ENCODE data around the gene ACAN. TPM values are rescaled to one million over a fixed set of nuclear protein-coding genes. Genes with fewer than 3 reads are reported as not detected.

The ACAN gene
- total and polyA plus RNA-seq, 4 donors, result 12.9 to 312 (median 34.7) TPM

DNA sequence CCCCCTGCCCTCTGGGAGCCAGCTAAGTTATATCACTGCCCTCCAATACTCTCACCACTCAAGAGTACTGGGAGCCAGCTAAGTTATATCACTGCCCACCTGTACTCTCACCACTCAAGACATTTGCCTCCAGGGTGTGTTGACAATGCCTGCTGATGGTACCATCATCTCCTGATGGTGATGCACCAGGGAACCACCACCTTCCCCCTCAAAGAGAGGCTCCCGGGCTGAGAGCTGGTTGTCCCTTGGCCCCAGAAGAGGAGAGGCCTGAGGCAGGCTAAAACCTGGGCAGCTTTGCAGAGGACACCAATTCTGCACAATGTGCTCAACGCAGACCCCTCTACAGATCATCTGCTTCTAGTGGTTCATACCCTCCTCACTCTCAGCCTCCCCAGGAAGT lies 99.6 kb downstream of the ACAN start:
- intact Hi-C loops (cut with DNase I), result loop anchor here in 1 of 2 donors (5.0 kb wide), 1 partner anchor 274 kb away; no protein-coding TSS in a partner anchor
- Histone ChIP-seq H3K36me3 (ENCODE audit: control insufficient read depth in 1 of 2, insufficient read depth in 2 of 2, low read length in 1 of 2) (peaks cover 5 to 12% of the 10 kb centered on the region in 2 donors), H3K27ac (ENCODE audit: low read depth in 1 of 2, low read length in 2 of 2) (peak overlapping the region in 1 of 2 donors; percentile 34), H3K27me3 (ENCODE audit: control insufficient read depth in 1 of 2, insufficient read depth in 2 of 2, low read length in 1 of 2) (no peaks in the 10 kb centered on the region), H3K4me1 (ENCODE audit: control insufficient read depth in 1 of 2, insufficient read depth in 2 of 2, low read length in 2 of 2) (peaks cover 0 to 2% of the 10 kb centered on the region in 2 donors), H3K4me3 (ENCODE audit: low read length in 2 of 2) (no peak overlapping the region), H3K9me3 (ENCODE audit: control insufficient read depth, low read length) (no peaks in the 10 kb centered on the region)
- WGBS, 2 donors, result 67 to 98% methylated on average over 2 of the region's 2 CpGs
- no peak for DNase-seq
- ATAC-seq (ENCODE audit: low FRiP score), result no peak

DNA sequence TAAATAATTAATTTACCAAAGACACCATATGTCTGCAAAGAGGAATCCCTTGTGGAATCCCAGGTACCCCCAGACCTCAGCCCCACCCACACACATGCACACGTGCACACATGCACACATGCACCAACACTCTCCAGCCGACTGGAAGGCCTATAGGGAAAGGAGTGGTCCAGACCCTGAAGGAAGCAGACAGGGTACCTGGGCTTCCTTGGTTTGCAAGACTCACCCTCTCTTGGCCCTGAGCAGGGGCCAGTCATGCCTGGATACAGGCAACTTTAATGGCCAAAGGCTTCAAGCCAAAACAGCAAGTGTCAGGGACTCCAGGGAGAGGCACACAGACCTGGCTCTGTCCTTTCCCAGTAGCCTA lies 101.0 kb downstream of the ACAN start:
- WGBS, 2 donors, result 43 to 49% methylated on average over 2 of the region's 2 CpGs
- ATAC-seq (ENCODE audit: low FRiP score), result no peak
- H3K9me3 ChIP-seq (ENCODE audit: control insufficient read depth, low read length), result no peaks in the 10 kb centered on the region
- peak overlapping the region in 1 of 2 donors; percentile 33 for H3K27ac ChIP-seq (ENCODE audit: low read depth in 1 of 2, low read length in 2 of 2)
- DNase-seq, result no peak
- H3K36me3 ChIP-seq (ENCODE audit: control insufficient read depth in 1 of 2, insufficient read depth in 2 of 2, low read length in 1 of 2), result peaks cover 3 to 9% of the 10 kb centered on the region in 2 donors
- no peak overlapping the region for H3K4me3 ChIP-seq (ENCODE audit: low read length in 2 of 2)
- H3K4me1 ChIP-seq (ENCODE audit: control insufficient read depth in 1 of 2, insufficient read depth in 2 of 2, low read length in 2 of 2), result peaks cover 0 to 2% of the 10 kb centered on the region in 2 donors
- intact Hi-C loops (cut with DNase I), result loop anchor here (2.0 to 5.0 kb wide), 2 partner anchors 113 to 273 kb away; no protein-coding TSS in a partner anchor
- H3K27me3 ChIP-seq (ENCODE audit: control insufficient read depth in 1 of 2, insufficient read depth in 2 of 2, low read length in 1 of 2), result no peaks in the 10 kb centered on the region

DNA sequence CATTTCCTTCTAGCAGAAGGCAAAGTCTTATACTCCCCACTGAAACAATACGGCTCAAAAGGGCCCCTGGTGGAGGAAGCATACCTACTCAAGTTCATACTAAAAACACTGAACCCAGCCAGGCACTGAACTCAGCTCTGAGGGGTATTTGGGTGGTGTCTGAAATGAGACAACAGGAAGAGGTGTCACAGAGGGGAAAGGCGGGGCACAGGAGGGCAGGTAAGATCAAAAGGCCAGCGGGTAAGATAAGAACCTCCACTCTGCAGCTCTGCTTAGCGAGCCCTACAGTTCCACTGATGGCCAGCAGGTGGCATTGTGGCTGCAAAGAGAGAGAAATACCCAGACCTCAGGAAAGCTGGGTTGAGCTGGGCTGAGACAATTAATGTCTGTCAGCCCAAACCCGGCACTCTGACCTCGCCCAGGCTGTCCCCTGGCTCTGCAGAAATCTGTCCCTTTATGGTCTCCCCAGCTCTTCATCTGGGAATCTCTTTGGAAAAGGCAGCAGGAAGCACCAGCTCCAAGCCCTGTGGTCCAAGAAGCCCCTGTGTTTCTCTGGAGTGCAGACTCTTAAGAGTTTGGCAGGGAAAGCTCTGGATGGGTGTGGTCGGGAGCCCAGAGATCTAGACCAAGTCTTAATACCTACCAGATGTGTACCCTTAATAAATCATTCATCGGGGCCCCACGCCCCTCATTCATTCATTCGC lies 101.5 kb downstream of the ACAN start:
- H3K4me1 ChIP-seq (ENCODE audit: control insufficient read depth in 1 of 2, insufficient read depth in 2 of 2, low read length in 2 of 2), result peaks cover 0 to 2% of the 10 kb centered on the region in 2 donors

DNA sequence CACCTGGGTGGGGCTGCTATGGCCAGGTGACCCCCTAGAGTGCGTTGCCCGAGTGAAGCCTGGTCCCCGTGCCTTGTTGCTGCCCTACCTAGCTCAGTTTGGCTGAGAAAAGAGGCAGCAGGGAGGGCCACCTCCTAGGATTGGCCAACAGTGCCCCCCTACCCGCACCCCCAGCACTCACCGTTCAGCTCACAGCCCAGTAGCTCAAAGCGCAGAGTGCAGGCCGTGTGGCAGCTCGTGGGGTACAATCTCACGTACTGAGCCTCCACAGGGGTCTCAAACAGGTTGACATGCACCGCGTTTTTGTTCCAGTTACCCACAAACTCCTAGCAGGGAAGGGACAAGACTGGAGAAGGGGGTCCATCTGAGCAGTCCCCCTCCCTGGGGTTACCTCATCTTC lies 102.3 kb downstream of the ACAN start:
- intact Hi-C loops (cut with DNase I), result loop anchor here in 1 of 2 donors (2.0 kb wide), 1 partner anchor 111 kb away; no protein-coding TSS in a partner anchor
- no peak for ATAC-seq (ENCODE audit: low FRiP score)
- peaks cover 0 to 2% of the 10 kb centered on the region in 2 donors for H3K4me1 ChIP-seq (ENCODE audit: control insufficient read depth in 1 of 2, insufficient read depth in 2 of 2, low read length in 2 of 2)
- peaks cover 0 to 11% of the 10 kb centered on the region in 2 donors for H3K36me3 ChIP-seq (ENCODE audit: control insufficient read depth in 1 of 2, insufficient read depth in 2 of 2, low read length in 1 of 2)
- 74 to 76% methylated on average over 11 of the region's 11 CpGs for WGBS, 2 donors
- H3K27ac ChIP-seq (ENCODE audit: low read depth in 1 of 2, low read length in 2 of 2), result peak overlapping the region in 1 of 2 donors; percentile 21
- DNase-seq, result no peak
- H3K9me3 ChIP-seq (ENCODE audit: control insufficient read depth, low read length), result no peaks in the 10 kb centered on the region
- no peaks in the 10 kb centered on the region for H3K27me3 ChIP-seq (ENCODE audit: control insufficient read depth in 1 of 2, insufficient read depth in 2 of 2, low read length in 1 of 2)
- no peak overlapping the region for H3K4me3 ChIP-seq (ENCODE audit: low read length in 2 of 2)

More for the DNA sequence above, 101.5 kb downstream of the ACAN start:
- H3K36me3 ChIP-seq (ENCODE audit: control insufficient read depth in 1 of 2, insufficient read depth in 2 of 2, low read length in 1 of 2), result peaks cover 0 to 11% of the 10 kb centered on the region in 2 donors
- H3K27me3 ChIP-seq (ENCODE audit: control insufficient read depth in 1 of 2, insufficient read depth in 2 of 2, low read length in 1 of 2), result no peaks in the 10 kb centered on the region
- intact Hi-C loops (cut with DNase I), result loop anchor here (2.0 to 5.0 kb wide), 2 partner anchors 112 to 273 kb away; no protein-coding TSS in a partner anchor
- H3K4me3 ChIP-seq (ENCODE audit: low read length in 2 of 2), result no peak overlapping the region
- DNase-seq (peak; percentile 86 to 95), ATAC-seq (ENCODE audit: low FRiP score) (peak; percentile 87)
- 10 to 11% methylated on average over 10 of the region's 10 CpGs for WGBS, 2 donors
- H3K9me3 ChIP-seq (ENCODE audit: control insufficient read depth, low read length), result no peaks in the 10 kb centered on the region
- H3K27ac ChIP-seq (ENCODE audit: low read depth in 1 of 2, low read length in 2 of 2), result peak overlapping the region in 1 of 2 donors; percentile 74

DNA sequence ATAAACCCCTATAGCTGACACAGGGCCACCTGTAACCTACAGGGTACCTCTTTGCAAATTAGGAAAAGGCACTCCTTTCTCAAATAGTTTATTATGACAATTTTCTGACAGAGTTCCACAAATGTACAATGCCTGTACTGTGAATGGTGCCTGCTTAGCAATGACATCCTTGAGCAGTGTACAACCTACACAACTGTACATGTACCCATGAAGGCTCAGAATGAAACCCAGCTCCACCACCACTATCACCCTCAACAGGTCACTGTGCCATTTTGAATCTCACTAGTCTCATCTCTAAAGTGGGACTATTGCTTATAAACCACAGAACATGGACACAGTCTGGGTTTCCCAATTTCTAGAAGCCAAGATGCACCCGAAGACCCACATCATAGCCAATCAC lies 102.9 kb downstream of the ACAN start:
- Histone ChIP-seq H3K9me3 (ENCODE audit: control insufficient read depth, low read length) (no peaks in the 10 kb centered on the region), H3K4me3 (ENCODE audit: low read length in 2 of 2) (no peak overlapping the region), H3K4me1 (ENCODE audit: control insufficient read depth in 1 of 2, insufficient read depth in 2 of 2, low read length in 2 of 2) (peaks cover 0 to 2% of the 10 kb centered on the region in 2 donors), H3K27ac (ENCODE audit: low read depth in 1 of 2, low read length in 2 of 2) (no peak overlapping the region), H3K27me3 (ENCODE audit: control insufficient read depth in 1 of 2, insufficient read depth in 2 of 2, low read length in 1 of 2) (no peaks in the 10 kb centered on the region), H3K36me3 (ENCODE audit: control insufficient read depth in 1 of 2, insufficient read depth in 2 of 2, low read length in 1 of 2) (peaks cover 0 to 11% of the 10 kb centered on the region in 2 donors)
- DNase-seq, result no peak
- no peak for ATAC-seq (ENCODE audit: low FRiP score)
- WGBS, 2 donors, result 99 to 100% methylated on average over 1 of the region's 1 CpG
- intact Hi-C loops (cut with DNase I), result no loop called here

DNA sequence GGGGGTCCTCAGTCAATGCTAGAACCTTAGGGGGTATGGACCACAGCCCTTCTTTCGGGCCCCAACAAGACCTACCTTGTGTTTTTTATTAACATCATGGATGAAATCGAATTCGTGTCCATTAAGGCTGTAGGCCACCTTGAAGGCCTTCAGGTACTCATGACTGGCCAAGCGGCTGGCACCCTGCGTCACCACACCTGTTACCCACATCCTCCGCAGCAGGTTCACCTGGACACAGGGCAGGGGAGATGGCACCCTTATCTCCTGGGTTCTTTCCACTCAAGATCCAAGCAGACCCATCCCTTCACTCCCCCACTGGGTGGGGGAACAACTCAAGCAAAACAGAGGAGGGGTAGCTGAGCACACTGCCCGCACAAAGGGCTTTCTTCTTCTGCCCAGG lies 103.3 kb downstream of the ACAN start:
- no peak overlapping the region for H3K4me3 ChIP-seq (ENCODE audit: low read length in 2 of 2)
- no peaks in the 10 kb centered on the region for H3K27me3 ChIP-seq (ENCODE audit: control insufficient read depth in 1 of 2, insufficient read depth in 2 of 2, low read length in 1 of 2)
- no peaks in the 10 kb centered on the region for H3K9me3 ChIP-seq (ENCODE audit: control insufficient read depth, low read length)
- H3K36me3 ChIP-seq (ENCODE audit: control insufficient read depth in 1 of 2, insufficient read depth in 2 of 2, low read length in 1 of 2), result peaks cover 0 to 11% of the 10 kb centered on the region in 2 donors
- peak overlapping the region in 1 of 2 donors; percentile 7 for H3K27ac ChIP-seq (ENCODE audit: low read depth in 1 of 2, low read length in 2 of 2)
- no peak for ATAC-seq (ENCODE audit: low FRiP score)
- WGBS, 2 donors, result 93 to 96% methylated on average over 7 of the region's 7 CpGs
- intact Hi-C loops (cut with DNase I), result no loop called here
- DNase-seq, result no peak
- peaks cover 0 to 2% of the 10 kb centered on the region in 2 donors for H3K4me1 ChIP-seq (ENCODE audit: control insufficient read depth in 1 of 2, insufficient read depth in 2 of 2, low read length in 2 of 2)

DNA sequence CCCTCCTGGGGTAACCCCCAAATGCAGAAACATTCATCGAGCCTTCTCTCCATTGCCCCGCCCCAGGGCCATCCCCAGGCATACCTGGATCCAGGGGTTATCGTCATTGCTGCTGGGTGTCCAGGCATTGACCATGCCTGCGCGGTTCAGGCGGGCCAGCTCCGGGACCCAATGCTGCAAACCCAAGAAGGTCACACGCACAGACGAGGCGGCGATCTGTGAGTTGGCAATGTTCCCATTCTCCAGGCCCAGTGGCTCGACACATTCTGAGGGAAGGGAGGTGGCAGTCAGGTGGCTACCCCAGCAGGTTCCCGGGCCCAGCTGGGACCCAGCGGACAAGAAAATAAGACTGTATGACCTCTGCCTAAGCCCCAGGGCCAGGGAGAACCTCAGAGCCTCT lies 103.9 kb downstream of the ACAN start:
- ATAC-seq (ENCODE audit: low FRiP score) (no peak), DNase-seq (no peak)
- Histone ChIP-seq H3K4me1 (ENCODE audit: control insufficient read depth in 1 of 2, insufficient read depth in 2 of 2, low read length in 2 of 2) (peaks cover 0 to 2% of the 10 kb centered on the region in 2 donors), H3K36me3 (ENCODE audit: control insufficient read depth in 1 of 2, insufficient read depth in 2 of 2, low read length in 1 of 2) (peaks cover 0 to 11% of the 10 kb centered on the region in 2 donors), H3K4me3 (ENCODE audit: low read length in 2 of 2) (no peak overlapping the region), H3K27me3 (ENCODE audit: control insufficient read depth in 1 of 2, insufficient read depth in 2 of 2, low read length in 1 of 2) (no peaks in the 10 kb centered on the region), H3K9me3 (ENCODE audit: control insufficient read depth, low read length) (no peaks in the 10 kb centered on the region), H3K27ac (ENCODE audit: low read depth in 1 of 2, low read length in 2 of 2) (peak overlapping the region in 1 of 2 donors; percentile 23)
- intact Hi-C loops (cut with DNase I), result no loop called here
- 56 to 64% methylated on average over 14 of the region's 14 CpGs for WGBS, 2 donors

DNA sequence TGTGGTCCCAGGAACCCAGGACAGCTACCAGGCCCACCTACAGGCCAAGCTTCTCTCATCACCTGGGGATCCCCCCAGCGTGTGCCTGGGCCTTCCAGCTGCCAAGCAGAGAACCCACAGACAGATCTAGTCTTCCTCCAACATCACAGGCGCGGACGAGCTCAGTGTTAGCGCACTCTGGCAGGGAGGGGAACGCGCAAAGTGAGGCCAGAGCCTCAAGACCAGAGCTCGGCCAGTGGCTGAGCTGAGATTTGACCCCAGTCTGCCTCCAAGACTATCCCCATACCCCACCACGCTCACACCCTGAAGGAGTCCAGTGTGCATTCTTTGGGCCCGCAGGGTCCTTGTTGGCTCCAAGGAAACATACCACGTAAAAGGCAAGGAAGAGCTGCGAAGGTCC lies 104.9 kb downstream of the ACAN start:
- no peak for ATAC-seq (ENCODE audit: low FRiP score)
- H3K4me3 ChIP-seq (ENCODE audit: low read length in 2 of 2), result no peak overlapping the region

More for the DNA sequence above, 104.9 kb downstream of the ACAN start:
- intact Hi-C loops (cut with DNase I), result no loop called here
- peaks cover 0 to 10% of the 10 kb centered on the region in 2 donors for H3K36me3 ChIP-seq (ENCODE audit: control insufficient read depth in 1 of 2, insufficient read depth in 2 of 2, low read length in 1 of 2)
- no peak overlapping the region for H3K27ac ChIP-seq (ENCODE audit: low read depth in 1 of 2, low read length in 2 of 2)
- no peaks in the 10 kb centered on the region for H3K27me3 ChIP-seq (ENCODE audit: control insufficient read depth in 1 of 2, insufficient read depth in 2 of 2, low read length in 1 of 2)
- 80 to 81% methylated on average over 12 of the region's 12 CpGs for WGBS, 2 donors
- DNase-seq, result no peak
- H3K9me3 ChIP-seq (ENCODE audit: control insufficient read depth, low read length), result no peaks in the 10 kb centered on the region
- peaks cover 0 to 2% of the 10 kb centered on the region in 2 donors for H3K4me1 ChIP-seq (ENCODE audit: control insufficient read depth in 1 of 2, insufficient read depth in 2 of 2, low read length in 2 of 2)
